MCF 10A (cell line): Measurements from ENCODE around the gene CDRT4. TPM values are rescaled to one million over a fixed set of nuclear protein-coding genes. Genes with fewer than 3 reads are reported as not detected.
A peak's percentile ranks its signal among the peaks of the same experiment; 100 is the strongest.

Experiments used
- BruUV-seq: library from RNA; stranded (reverse); fragments of 400-500 nt; replicated peaks from 2 replicates; lab custom pipeline; 2021; lab: Mats Ljungman, UMichigan
- CTCF ChIA-PET: fragments of 300-600 bp; sonication (Branson Sonifier 250); formaldehyde crosslinking; extraction: SDS; loops from one replicate; lab custom pipeline; 2021; ENCODE audit warnings: antibody characterized with exemption, inconsistent platforms; lab: Yijun Ruan, JAX
- POLR2A ChIA-PET: fragments of 300-600, 350-650 bp; sonication (Branson Sonifier 250); formaldehyde crosslinking; extraction: SDS; loops from one replicate; lab custom pipeline; 2020; ENCODE audit warnings: antibody characterized with exemption, inconsistent platforms; lab: Yijun Ruan, JAX
- DNase-seq: peaks from one replicate; pipeline ENCODE4 v3.0.0-alpha.2; 2018; ENCODE audit not compliant: unreplicated experiment
- H3K27ac Mint-ChIP-seq: one replicate; pipeline ENCODE4 v1.8.0; 2022; ENCODE audit warnings: mild to moderate bottlenecking, low read depth, mixed read lengths; ENCODE audit not compliant: unreplicated experiment
- H3K27me3 Mint-ChIP-seq: one replicate; pipeline ENCODE4 v1.8.0; 2022; ENCODE audit warnings: mixed read lengths; ENCODE audit not compliant: insufficient read depth, unreplicated experiment
- H3K36me3 Mint-ChIP-seq: one replicate; pipeline ENCODE4 v1.8.0; 2022; ENCODE audit warnings: mild to moderate bottlenecking, moderate library complexity, mixed read lengths; ENCODE audit not compliant: insufficient read depth, unreplicated experiment
- H3K4me1 Mint-ChIP-seq: one replicate; pipeline ENCODE4 v1.8.0; 2022; ENCODE audit warnings: mixed read lengths; ENCODE audit not compliant: insufficient read depth, unreplicated experiment
- H3K4me3 Mint-ChIP-seq: one replicate; pipeline ENCODE4 v1.8.0; 2022; ENCODE audit warnings: mild to moderate bottlenecking, moderate library complexity, mixed read lengths; ENCODE audit not compliant: unreplicated experiment
- H3K9me3 Mint-ChIP-seq: one replicate; pipeline ENCODE4 v1.8.0; 2022; ENCODE audit warnings: mixed read lengths; ENCODE audit not compliant: unreplicated experiment
- CTCF ChIP-seq: fragments of 200-600 bp; IDR thresholded peaks from one replicate; pipeline ENCODE4 v1.8.0; 2022; ENCODE audit warnings: antibody characterized with exemption, mild to moderate bottlenecking; ENCODE audit not compliant: unreplicated experiment
- intact Hi-C: fragments of 100-400 bp; cut with micrococcal nuclease; formaldehyde crosslinking; loops from 2 replicates; pipeline ENCODE4 v1.14.1; 2022
- total RNA-seq: library from RNA; stranded (reverse); gene quantifications from 2 replicates; pipeline ENCODE4 v1.2.3, GENCODE V29; 2022

CDRT4 gene
- total RNA-seq, 1 experiment from 2014 or later: 11.3 TPM

GRCh38 chr17:15465045-15465701 lies 2.2 kb downstream of the CDRT4 start:
- H3K9me3 Mint-ChIP-seq: no peaks in the 10 kb centered on the region
- BruUV-seq: no TSS peak
- intact Hi-C loops: no loop called here
- H3K4me1 Mint-ChIP-seq: peaks cover 15% of the 10 kb centered on the region
- no peak overlapping the region for H3K4me3 Mint-ChIP-seq
- no peaks in the 10 kb centered on the region for H3K27me3 Mint-ChIP-seq
- POLR2A ChIA-PET: interaction anchor here (0.7 kb wide), 1 partner anchor 114 kb away, joined by 3 read pairs; no protein-coding TSS in a partner anchor
- DNase-seq: no peak
- no peak overlapping the region for H3K27ac Mint-ChIP-seq
- no peak for TF ChIP-seq CTCF
- CTCF ChIA-PET: interaction anchor here (0.6 kb wide), 1 partner anchor 74 kb away, joined by 3 read pairs; no protein-coding TSS in a partner anchor
- peaks cover 11% of the 10 kb centered on the region for H3K36me3 Mint-ChIP-seq

- Mint-ChIP-seq H3K27me3 (no peaks in the 10 kb centered on the region), H3K4me1 (peaks cover 15% of the 10 kb centered on the region), H3K4me3 (no peak overlapping the region), H3K9me3 (no peaks in the 10 kb centered on the region), H3K27ac (no peak overlapping the region), H3K36me3 (peaks cover 11% of the 10 kb centered on the region)
- no peak for TF ChIP-seq CTCF
- DNase-seq: no peak
- POLR2A ChIA-PET: interaction anchor here (0.7 kb wide), 1 partner anchor 113 kb away, joined by 3 read pairs; no protein-coding TSS in a partner anchor
- no TSS peak for BruUV-seq
- CTCF ChIA-PET: interaction anchor here (0.9 kb wide), 1 partner anchor 206 kb away, joined by 3 read pairs; no protein-coding TSS in a partner anchor
- intact Hi-C loops: no loop called here
Observed at GRCh38 chr17:15464231-15464985, 3.0 kb downstream of the CDRT4 start.

- H3K4me3 Mint-ChIP-seq: no peak overlapping the region
- no peak for TF ChIP-seq CTCF
- POLR2A ChIA-PET: interaction anchor here (0.6 to 0.8 kb wide), 3 partner anchors 12 to 87 kb away, joined by 3 read pairs; no protein-coding TSS in a partner anchor
Observed at GRCh38 chr17:15462976-15463772, 4.2 kb downstream of the CDRT4 start.

More at GRCh38 chr17:15462976-15463772, 4.2 kb downstream of the CDRT4 start:
- Mint-ChIP-seq H3K27ac (peak overlapping the region; percentile 20), H3K9me3 (no peaks in the 10 kb centered on the region), H3K27me3 (no peaks in the 10 kb centered on the region), H3K36me3 (peaks cover 11% of the 10 kb centered on the region), H3K4me1 (peaks cover 15% of the 10 kb centered on the region)
- DNase-seq: peak; percentile 68
- CTCF ChIA-PET: no interaction called here
- no TSS peak for BruUV-seq
- intact Hi-C loops: no loop called here
